ENCODE results near the gene CAB39L. TPM values are rescaled to one million over a fixed set of nuclear protein-coding genes. Genes with fewer than 3 reads are reported as not detected.
"Not testable (repeated sequence)": the region's sequence is repeated elsewhere in the genome, so short reads cannot be mapped to it uniquely, and the experiment has no call there.

CAB39L gene
- total and polyA plus RNA-seq, 9 of the 15 experiments (the other 6 are each of a cell fraction or from before 2014, with no cell fraction given): 1.1 to 4.2 (median 2.6) TPM

GRCh38 chr13:49295244-49295643 is 148.6 kb downstream of the CAB39L start (continued):
- TF ChIP-seq RREB1 (CRISPR knock-in tag; IDR thresholded peaks at IDR 0.05) (no peak), GABPB1 (CRISPR knock-in tag; IDR thresholded peaks at IDR 0.05) (no peak), SMARCE1 (IDR thresholded peaks at IDR 0.05) (no peak)

- H3K4me1 ChIP-seq (replicated peaks in 1 of 2; ENCODE audit: control insufficient read depth in 2 of 2, insufficient read depth in 2 of 2, low read length in 2 of 2); H4K20me1 ChIP-seq (replicated peaks; ENCODE audit: control insufficient read depth, insufficient read depth, low read length); H3K36me3 ChIP-seq (ENCODE audit: control insufficient read depth, insufficient read depth, low read length); ATAC-seq; H3K4me3 ChIP-seq; CTCF ChIA-PET (ENCODE audit: low intra/inter-chr PET ratio); H3K9me1 ChIP-seq (ENCODE audit: control insufficient read depth, insufficient read depth, low read length); DNase-seq (ENCODE audit: extremely low read depth in 1 of 4, low spot score in 3 of 4); H3K9me3 ChIP-seq (replicated peaks; ENCODE audit: control insufficient read depth, insufficient read depth, low read depth, low read length); intact Hi-C loops (cut with micrococcal nuclease); H3K9ac ChIP-seq (ENCODE audit: insufficient read depth in 1 of 2, low read depth in 2 of 2, low read length in 2 of 2); H3K4me2 ChIP-seq (ENCODE audit: insufficient read depth, low read length); in situ Hi-C loops (cut with MboI); FAIRE-seq; H3K27ac ChIP-seq (ENCODE audit: extremely low read depth, low read depth, low read length); H3K27me3 ChIP-seq (ENCODE audit: control insufficient read depth in 2 of 2, insufficient read depth in 2 of 2, low read length in 2 of 2); H2AFZ ChIP-seq (ENCODE audit: low read depth, low read length); H3K79me2 ChIP-seq (ENCODE audit: control insufficient read depth, insufficient read depth, low read length); BruUV-seq (replicated peaks): not testable (repeated sequence)
- 79% methylated on average over 6 of the region's 6 CpGs for WGBS (ENCODE audit: insufficient coverage, low coverage, missing lambda C conversion rate)
- POLR2A ChIA-PET: interaction anchor here (0.8 kb wide), 1 partner anchor 47 kb away, joined by 3 read pairs; the partner anchor contains the start of gene CDADC1
Observed at GRCh38 chr13:49294723-49295122, 149.1 kb downstream of the CAB39L start.

All from K562 (cell line).